Measurements from ENCODE around the gene SOS2. TPM values are rescaled to one million over a fixed set of nuclear protein-coding genes. Genes with fewer than 3 reads are reported as not detected.

Gene SOS2
- total RNA-seq, 4 donors from 2014 or later: 39.7 to 58.8 (median 50.6) TPM

DNA sequence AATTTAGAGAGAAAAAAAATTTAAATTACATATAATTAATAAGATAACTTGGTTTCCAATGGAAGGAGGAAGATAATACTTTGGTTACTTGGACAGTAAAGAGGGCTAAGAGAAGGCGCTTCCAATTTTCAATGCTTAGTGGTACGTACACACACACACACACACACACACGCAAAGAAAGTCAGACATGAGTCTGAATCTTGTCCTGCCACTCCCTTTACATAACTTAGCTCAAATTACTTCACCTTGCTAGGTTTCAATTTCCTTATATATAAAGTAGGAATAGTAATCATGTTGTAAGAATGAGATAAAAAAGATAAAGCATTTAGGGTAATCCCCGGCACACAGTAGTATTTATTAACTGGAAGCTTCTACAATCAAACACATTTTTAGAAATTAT, 75.3 kb downstream of the SOS2 start:
- TF ChIP-seq POLR2A (IDR thresholded peaks at IDR 0.05): no peak
- TF ChIP-seq EP300 (IDR thresholded peaks at IDR 0.05): no peak
- TF ChIP-seq CTCF (IDR thresholded peaks at IDR 0.05): no peak
- no peak for TF ChIP-seq POLR2AphosphoS5 (IDR thresholded peaks at IDR 0.05)
- Histone ChIP-seq H3K27ac (no peak overlapping the region), H3K4me3 (no peak overlapping the region), H3K4me1 (no peaks in the 10 kb centered on the region), H3K27me3 (no peaks in the 10 kb centered on the region), H3K9me3 (no peaks in the 10 kb centered on the region), H3K36me3 (peaks cover 0 to 94% of the 10 kb centered on the region in 2 donors)
- no peak for ATAC-seq
- 92% methylated on average over 4 of the region's 4 CpGs for WGBS, 2 donors (ENCODE audit: low coverage in 1 of 2)

DNA sequence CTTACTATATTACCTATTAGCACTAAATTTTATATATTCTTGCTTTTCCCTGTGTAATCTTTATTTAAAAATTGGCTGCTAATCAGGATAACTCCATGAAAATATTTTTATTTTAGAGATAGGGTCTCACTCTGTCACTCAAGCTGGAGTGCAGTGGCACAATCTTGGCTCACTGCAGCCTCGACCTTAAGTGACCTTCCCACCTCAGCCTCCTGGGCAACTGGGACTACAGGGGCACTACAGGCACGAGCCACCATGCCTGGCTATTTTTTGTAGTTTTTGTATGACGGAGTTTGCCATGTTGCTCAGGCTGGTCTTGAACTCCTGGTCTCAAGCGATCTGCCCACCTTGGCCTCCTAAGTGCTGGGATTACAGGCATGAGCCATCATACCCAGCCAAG, 82.6 kb downstream of the SOS2 start:
- Histone ChIP-seq H3K9me3 (no peaks in the 10 kb centered on the region), H3K36me3 (peaks cover 3 to 95% of the 10 kb centered on the region in 2 donors), H3K27me3 (no peaks in the 10 kb centered on the region), H3K4me3 (no peak overlapping the region), H3K4me1 (no peaks in the 10 kb centered on the region), H3K27ac (no peak overlapping the region)
- no peak for ATAC-seq
- WGBS, 2 donors (ENCODE audit: low coverage in 1 of 2): 91 to 100% methylated on average over 1 to 4 of the region's 4 CpGs
- no peak for TF ChIP-seq EP300 (IDR thresholded peaks at IDR 0.05)
- TF ChIP-seq CTCF (IDR thresholded peaks at IDR 0.05): no peak
- no peak for TF ChIP-seq POLR2A (IDR thresholded peaks at IDR 0.05)
- TF ChIP-seq POLR2AphosphoS5 (IDR thresholded peaks at IDR 0.05): no peak

GRCh38 chr14:50139192-50139591, 92.2 kb downstream of the SOS2 start:
- WGBS, 2 donors (ENCODE audit: low coverage in 1 of 2): 95 to 100% methylated on average over 3 of the region's 3 CpGs
- Histone ChIP-seq H3K4me1 (no peaks in the 10 kb centered on the region), H3K9me3 (no peaks in the 10 kb centered on the region), H3K27me3 (no peaks in the 10 kb centered on the region), H3K4me3 (no peak overlapping the region), H3K27ac (no peak overlapping the region), H3K36me3 (peaks cover 0 to 42% of the 10 kb centered on the region in 2 donors)
- ATAC-seq: no peak
- TF ChIP-seq CTCF (IDR thresholded peaks at IDR 0.05) (no peak), POLR2A (IDR thresholded peaks at IDR 0.05) (no peak), POLR2AphosphoS5 (IDR thresholded peaks at IDR 0.05) (no peak), EP300 (IDR thresholded peaks at IDR 0.05) (no peak)

GRCh38 chr14:50127802-50128201, 103.6 kb downstream of the SOS2 start:
- H3K4me1 ChIP-seq: no peaks in the 10 kb centered on the region
- ATAC-seq: no peak
- H3K36me3 ChIP-seq: peaks cover 3 to 87% of the 10 kb centered on the region in 2 donors
- no peak overlapping the region for H3K4me3 ChIP-seq
- no peak overlapping the region for H3K27ac ChIP-seq
- 82 to 90% methylated on average over 2 of the region's 2 CpGs for WGBS, 2 donors (ENCODE audit: low coverage in 1 of 2)
- TF ChIP-seq POLR2AphosphoS5 (IDR thresholded peaks at IDR 0.05) (no peak), POLR2A (IDR thresholded peaks at IDR 0.05) (no peak), CTCF (IDR thresholded peaks at IDR 0.05) (no peak), EP300 (IDR thresholded peaks at IDR 0.05) (no peak)
- H3K9me3 ChIP-seq: no peaks in the 10 kb centered on the region
- no peaks in the 10 kb centered on the region for H3K27me3 ChIP-seq

DNA sequence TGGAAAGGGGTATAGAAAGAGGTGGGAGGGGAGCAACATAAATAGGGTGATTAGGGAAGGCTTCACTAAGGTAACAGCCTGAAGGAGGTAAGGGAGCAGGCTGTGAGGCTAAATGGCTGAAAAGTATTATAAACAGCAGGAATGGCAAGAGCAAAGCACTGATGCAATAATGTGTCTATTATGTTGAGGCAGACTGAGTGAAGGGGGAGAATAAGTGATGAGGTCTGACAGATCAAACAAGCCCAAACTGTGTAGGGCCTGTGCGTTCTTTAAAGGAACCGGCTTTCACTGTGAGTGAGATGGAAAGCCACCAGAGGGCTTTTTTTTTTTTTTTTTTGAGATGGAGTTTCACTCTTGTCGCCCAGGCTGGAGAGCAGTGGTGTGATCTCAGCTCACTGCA, 108.3 kb downstream of the SOS2 start:
- ATAC-seq: no peak
- TF ChIP-seq CTCF (IDR thresholded peaks at IDR 0.05) (no peak), POLR2A (IDR thresholded peaks at IDR 0.05) (no peak), EP300 (IDR thresholded peaks at IDR 0.05) (no peak), POLR2AphosphoS5 (IDR thresholded peaks at IDR 0.05) (no peak)

More for the DNA sequence above, 108.3 kb downstream of the SOS2 start:
- Histone ChIP-seq H3K27ac (no peak overlapping the region), H3K9me3 (no peaks in the 10 kb centered on the region), H3K4me1 (no peaks in the 10 kb centered on the region), H3K4me3 (no peak overlapping the region), H3K27me3 (no peaks in the 10 kb centered on the region), H3K36me3 (peaks cover 3 to 68% of the 10 kb centered on the region in 2 donors)
- WGBS, 2 donors (ENCODE audit: low coverage in 1 of 2): 85 to 87% methylated on average over 3 of the region's 3 CpGs
